Fibroblast of skin of left quadriceps (primary cell): ENCODE data around the gene CCL14.
"Not testable (repeated sequence)": the region's sequence is repeated elsewhere in the genome, so short reads cannot be mapped to it uniquely, and the experiment has no call there.

ENCODE experiments used
- DNase-seq, 2 experiments: peaks; one replicate each; pipeline ENCODE4 v3.0.0-alpha.2; 2013; ENCODE audit warnings: low read depth in 2 of 2

The CCL14 gene

GRCh38 chr17:35986643-35987042 lies at the start of gene CCL14:
Gene CCL14, minus strand, starts transcription at chr17:35986729. Its CDS starts 80 bp downstream, at chr17:35986649.
- no peak for DNase-seq

GRCh38 chr17:36036235-36036634 lies 49.7 kb upstream of the CCL14 start:
- DNase-seq, result no peak

GRCh38 chr17:36034127-36034526 lies 47.6 kb upstream of the CCL14 start:
- DNase-seq, result no peak

- DNase-seq, result no peak
Observed at GRCh38 chr17:36030956-36031355, 44.4 kb upstream of the CCL14 start.

GRCh38 chr17:36027761-36028160 lies 41.2 kb upstream of the CCL14 start:
- no peak for DNase-seq

- DNase-seq, result no peak
Observed at GRCh38 chr17:36024106-36024869, 37.8 kb upstream of the CCL14 start.

- DNase-seq, result no peak
Observed at GRCh38 chr17:36019423-36019822, 32.9 kb upstream of the CCL14 start.

- no peak for DNase-seq
Observed at GRCh38 chr17:36017799-36018198, 31.3 kb upstream of the CCL14 start, which contains the start of gene CCL23. Gene CCL23, minus strand, starts transcription at chr17:36017972. Its CDS starts 75 bp downstream, at chr17:36017897.

GRCh38 chr17:36016555-36016954 lies 30.0 kb upstream of the CCL14 start:
- no peak for DNase-seq

- not testable (repeated sequence) for DNase-seq
Observed at GRCh38 chr17:36015895-36016294, 29.4 kb upstream of the CCL14 start.

GRCh38 chr17:36014946-36015345 lies 28.4 kb upstream of the CCL14 start:
- no peak for DNase-seq

GRCh38 chr17:36011201-36011600 lies 24.7 kb upstream of the CCL14 start:
- no peak for DNase-seq

GRCh38 chr17:36008998-36009665 lies 22.6 kb upstream of the CCL14 start:
- DNase-seq, result no peak

GRCh38 chr17:36004594-36005108 lies 18.1 kb upstream of the CCL14 start:
- no peak for DNase-seq

GRCh38 chr17:36002631-36003030 lies 16.1 kb upstream of the CCL14 start:
- no peak for DNase-seq

GRCh38 chr17:36001862-36002603 lies 15.5 kb upstream of the CCL14 start:
- DNase-seq, result no peak

GRCh38 chr17:36001110-36001771 lies 14.7 kb upstream of the CCL14 start, which contains the start of gene CCL15:
Gene CCL15, minus strand, starts transcription at chr17:36001553. Its CDS starts 61 bp downstream, at chr17:36001492.
- no peak for DNase-seq

GRCh38 chr17:36000732-36001109 lies 14.2 kb upstream of the CCL14 start:
- DNase-seq, result no peak

GRCh38 chr17:35998756-35999155 lies 12.2 kb upstream of the CCL14 start:
- no peak for DNase-seq

GRCh38 chr17:35998018-35998545 lies 11.6 kb upstream of the CCL14 start:
- no peak for DNase-seq

- DNase-seq, result not testable (repeated sequence)
Observed at GRCh38 chr17:35995346-35995745, 8.8 kb upstream of the CCL14 start.
